Putamen (tissue), 1 donor: ENCODE measurements around the gene PTER.

ENCODE experiments used
- DNase-seq: peaks from one replicate; pipeline ENCODE4 v3.0.0-alpha.2; 2016; ENCODE audit warnings: low spot score

PTER gene, protein sequence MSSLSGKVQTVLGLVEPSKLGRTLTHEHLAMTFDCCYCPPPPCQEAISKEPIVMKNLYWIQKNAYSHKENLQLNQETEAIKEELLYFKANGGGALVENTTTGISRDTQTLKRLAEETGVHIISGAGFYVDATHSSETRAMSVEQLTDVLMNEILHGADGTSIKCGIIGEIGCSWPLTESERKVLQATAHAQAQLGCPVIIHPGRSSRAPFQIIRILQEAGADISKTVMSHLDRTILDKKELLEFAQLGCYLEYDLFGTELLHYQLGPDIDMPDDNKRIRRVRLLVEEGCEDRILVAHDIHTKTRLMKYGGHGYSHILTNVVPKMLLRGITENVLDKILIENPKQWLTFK

DNA sequence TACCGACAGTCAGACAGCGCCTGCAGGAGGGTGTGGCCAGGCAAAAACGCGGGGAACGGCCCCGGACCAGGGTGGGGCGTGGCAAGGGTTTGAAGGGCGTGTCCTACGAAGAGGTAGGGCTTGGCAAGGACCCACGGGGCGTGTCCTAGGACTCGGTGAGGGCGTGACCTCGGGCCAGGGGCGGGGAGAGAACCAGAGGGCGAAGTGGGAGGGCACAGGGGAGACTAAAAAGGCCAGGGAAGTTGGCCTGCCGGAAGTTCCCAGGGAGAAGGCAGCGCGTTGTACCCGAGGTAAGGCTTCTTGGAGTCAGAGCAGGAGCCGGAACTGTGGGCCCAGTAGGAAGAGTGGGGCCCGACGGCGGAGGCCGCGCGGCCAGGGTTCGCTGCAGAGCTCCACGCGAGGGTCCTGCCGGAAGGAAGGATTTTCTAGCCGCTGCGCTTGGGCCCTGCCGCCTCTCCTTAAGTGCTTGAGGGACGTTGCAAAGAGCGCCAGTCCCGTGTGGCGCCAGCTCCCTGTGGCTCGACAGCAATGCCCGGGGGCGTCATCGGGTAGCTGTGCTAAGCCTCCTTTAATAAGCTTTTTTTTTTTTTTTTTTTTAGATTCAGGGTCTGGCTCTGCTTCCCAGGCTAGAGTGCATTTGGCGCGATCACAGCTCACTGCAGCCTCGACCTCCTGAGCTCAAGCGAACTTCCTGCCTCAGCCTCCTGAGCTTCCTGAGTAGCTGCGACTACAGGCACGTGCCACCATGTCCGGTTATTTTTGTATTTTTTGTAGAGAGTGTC, at the start of gene PTER:
Gene PTER, plus strand, starts transcription at position 253 of the 782 bp plus-strand sequence. CDS start 47,375 bp downstream, outside the sequence.
- DNase-seq: peak; percentile 42

DNA sequence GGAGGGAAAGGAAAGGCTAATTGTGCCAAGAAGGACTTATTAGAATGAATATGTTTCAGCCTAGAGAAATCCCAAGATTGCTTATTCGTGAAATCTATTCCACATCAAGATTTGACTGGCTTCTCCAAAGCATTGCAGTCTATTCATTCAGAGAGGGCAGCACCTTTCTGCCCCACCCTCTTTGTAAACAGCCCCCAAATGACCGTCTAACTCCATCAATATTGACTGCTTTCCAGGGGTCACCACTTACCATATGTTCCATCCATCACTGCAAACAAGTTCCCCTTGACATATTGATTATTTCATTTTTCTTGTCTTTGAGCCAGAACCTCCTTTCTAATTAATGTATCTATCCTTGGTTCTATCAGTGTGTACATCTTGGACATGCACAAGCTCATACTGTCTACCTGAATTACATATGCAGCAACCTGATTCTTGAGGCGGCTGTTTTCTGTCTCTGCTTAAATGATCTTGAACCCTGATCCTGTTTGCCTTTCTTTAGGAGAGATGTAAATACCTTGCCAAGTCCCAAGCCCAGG, 44.2 kb upstream of the PTER start:
- no peak for DNase-seq

DNA sequence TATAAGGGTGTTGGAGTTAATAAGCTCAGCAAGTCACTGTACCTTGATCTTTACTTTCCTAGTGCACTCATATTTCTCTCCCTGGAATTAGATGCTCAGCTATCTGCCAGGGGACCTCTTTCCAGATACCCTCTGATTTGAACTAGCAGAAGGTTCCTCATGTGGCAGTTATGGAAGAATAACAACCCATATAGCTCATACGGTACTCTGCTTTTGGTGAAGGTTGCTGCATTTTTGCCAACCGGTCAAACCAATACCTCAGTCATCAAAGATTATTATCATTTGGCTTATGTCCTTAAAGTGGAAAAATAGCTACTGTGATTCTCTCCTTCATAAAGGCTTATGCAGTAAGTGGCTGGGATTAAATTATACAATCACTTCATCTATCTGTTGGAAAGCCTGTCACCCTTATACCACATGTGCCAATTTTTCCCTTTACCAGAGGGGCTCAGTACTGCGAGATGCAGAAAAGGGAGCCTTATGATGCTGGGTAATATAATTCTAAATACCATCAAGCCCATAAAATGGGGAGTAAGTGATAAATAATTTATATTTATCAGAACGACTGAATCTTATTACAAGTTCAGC, 43.4 kb upstream of the PTER start:
- DNase-seq: no peak

DNA sequence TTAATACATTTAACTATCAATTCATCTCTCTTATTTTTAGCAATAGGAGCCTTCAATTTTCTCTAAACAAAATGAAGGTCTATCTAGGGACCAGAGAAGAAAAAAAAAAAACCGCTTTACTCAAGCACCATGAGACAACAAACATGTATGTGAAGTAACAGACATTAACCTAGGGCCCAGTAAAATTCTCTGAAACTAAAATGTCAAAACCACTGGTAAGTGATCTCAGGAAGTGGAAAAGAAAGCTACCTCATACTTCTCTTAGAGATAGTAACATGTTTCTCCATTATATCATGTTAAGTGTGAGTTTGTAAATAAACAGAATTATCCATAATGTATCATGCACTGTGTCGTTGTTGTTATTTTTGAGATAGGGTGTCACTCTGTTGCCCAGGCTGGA, 35.4 kb upstream of the PTER start:
- no peak for DNase-seq

DNA sequence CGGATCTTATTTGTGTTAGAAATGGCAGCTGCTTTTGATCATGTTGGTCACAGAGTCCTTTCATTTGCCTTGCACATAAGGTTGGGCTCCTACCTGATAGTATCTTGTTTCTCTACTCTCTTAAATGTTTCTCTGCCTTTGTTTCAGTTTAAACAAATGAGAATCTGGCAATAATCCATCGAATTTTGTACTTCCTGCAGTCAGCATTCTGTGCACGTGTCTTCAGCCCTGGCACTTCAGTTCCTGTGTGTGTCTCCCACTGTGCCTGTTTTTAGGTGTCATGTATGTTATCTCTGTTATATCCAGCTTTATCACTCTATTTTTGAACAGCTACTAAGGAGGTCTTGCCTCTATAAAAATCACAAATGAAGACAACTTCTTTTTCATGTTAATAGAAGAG, 28.4 kb upstream of the PTER start:
- DNase-seq: no peak

DNA sequence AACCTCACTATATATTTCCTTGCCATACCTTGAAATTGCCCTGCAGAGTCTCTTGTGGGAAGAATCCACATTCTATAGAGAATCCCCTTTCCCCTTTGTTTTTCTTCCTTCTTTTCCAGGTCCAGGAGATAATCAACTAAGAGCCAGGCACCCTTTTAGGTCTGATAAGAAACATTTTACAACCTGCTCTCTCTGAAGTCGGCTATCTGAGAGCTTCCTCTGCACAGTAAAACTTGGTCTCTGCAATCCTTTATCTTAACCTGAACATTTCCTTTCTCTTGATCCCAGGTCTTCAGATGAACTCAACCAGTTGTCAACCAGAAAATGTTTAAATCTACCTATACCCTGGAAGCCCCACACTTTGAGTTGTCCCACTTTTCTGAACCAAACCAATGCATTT, 19.5 kb upstream of the PTER start:
- DNase-seq: no peak

DNA sequence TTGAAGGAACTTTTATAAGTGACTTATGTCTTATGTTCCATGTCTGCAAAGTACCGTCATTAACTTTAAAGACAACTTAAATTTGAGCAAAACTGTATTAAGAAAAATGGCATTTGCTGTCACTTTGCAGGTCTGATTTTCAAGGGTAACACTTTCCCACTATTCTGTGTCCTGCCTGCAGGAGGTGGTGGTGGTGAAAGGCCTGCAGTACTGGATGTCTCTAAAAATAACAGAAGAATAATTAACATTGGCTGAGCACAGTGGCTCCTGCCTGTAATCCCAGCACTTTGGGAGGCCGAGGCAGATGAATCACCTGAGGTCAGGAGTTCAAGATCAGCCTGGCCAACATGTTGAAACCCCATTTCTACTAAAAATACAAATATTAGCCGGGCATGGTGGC, 13.2 kb upstream of the PTER start:
- no peak for DNase-seq

DNA sequence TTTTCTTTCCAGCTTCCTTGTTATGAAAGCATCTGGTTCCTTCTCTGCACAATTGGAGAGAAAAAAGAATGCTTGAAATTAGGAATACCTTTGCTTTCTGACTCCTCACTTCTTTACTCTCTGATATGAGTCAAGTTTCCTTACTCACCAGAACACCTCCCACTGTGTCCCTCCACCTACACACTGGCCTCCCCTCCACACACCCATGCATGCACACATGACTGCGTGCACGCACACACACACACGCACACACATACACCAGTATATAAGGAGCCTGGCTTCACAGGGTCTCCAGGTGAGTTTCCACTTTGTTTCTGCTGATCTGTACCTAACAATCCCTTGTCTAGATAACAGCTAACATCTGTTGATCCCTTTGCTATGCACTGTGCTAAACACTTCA, 11.4 kb upstream of the PTER start:
- no peak for DNase-seq

DNA sequence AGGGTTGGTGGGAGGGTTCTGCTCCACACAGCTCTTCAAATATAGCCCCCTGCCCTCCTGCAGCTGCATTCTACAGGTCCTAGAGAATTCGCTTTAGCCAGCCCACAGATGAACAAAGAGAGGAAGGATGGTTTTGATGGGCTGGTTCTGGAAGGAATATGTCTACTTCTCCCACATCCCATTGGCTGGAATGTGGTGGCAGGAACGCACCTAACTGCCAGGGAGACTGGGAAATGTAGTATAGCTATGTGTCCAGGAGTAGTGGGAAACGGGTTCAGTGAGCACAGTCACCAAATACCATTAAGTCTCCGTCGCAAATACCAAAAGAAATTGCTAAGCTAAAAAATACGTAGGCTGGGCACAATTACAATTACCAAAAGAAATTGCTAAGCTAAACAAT, 7.3 kb upstream of the PTER start:
- DNase-seq: no peak

DNA sequence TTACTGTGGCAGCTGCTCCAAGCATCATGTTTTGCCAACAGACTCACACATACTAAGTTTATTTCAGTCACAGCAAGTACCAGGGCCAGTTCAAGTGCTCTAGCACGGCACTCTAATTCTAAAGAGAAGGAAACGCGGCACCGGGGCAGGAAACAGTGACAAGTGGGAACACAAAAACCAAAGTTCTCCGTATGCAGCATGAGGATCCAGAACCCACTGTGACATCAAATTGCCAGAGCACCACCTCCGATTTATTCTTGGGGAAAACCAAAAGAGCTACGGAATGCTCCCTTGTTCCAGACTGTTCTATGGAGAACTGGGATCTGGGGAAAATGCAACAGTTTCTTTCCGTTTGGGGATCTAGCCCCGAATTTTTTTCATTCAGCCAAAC, 448 bp upstream of the PTER start:
- DNase-seq: no peak

DNA sequence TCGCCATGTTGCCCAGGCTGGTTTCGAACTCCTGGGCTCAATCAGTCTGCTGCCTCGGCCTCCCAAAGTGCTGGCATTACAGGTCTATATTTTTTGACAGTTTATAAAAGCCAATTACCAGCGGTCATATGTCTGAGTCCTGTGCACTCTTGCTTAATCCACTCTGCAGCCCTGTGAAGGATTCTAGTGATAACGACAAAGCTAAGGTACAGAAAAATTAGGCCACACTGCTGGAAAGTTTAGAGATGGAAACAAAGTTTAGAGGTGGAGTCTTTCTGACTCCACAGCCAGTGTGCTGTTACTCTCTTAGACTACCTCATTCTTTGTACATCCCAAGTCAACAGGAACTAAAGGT, 707 bp downstream of the PTER start:
- no peak for DNase-seq

DNA sequence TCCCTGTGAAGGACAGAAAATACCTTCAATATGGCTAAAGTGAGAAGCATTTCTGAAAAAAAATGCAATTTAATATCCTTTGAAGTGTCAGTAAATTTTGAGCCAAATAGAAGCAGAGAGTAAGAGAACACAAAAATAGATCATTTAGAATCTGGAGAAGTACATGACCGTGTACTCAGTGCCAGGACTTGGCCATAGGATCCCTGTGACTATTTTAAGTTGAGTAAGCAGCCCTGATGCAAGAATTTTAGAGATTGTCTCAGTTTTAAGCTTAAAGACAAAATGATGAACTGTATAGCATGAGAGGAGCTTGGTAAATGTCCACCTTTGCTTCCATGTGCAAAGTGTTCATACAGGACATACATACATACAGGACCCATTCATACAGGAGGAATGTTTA, 2.5 kb downstream of the PTER start:
- DNase-seq: no peak

DNA sequence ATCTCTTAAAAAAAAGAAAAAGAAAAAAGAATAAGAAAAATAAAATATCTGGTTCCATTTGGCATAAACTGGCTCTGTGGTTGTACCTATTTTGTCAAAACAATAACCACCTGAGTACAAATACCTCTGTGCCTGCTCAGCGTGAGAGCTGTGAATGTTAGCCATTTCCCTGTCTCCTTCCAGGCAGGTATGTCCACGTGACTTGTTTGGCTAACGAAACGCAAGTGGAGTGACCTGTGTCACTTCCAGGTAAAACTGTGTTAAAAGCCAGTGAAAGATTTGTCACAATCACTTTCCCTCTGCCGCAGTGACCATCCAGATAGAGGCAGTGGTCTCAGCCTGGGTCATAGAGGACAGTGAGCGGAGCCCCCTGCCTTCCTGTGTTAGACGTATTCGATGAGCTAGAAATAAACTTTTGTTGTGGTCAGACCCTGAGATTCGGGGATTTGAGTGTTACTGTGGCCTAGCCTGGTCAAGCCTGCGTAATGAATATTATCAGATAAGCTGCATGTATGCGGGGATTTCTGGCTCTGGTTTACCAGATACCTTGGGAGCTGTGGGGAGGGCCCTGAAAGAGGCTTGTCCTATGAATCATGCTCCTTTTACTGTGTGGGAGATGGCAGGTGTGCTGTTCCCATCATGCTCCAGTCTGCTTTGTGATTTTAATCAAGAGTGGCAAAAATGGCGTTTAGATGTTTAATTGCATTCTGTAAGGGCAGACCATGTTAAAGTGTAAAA, 3.8 kb downstream of the PTER start:
- DNase-seq: no peak

DNA sequence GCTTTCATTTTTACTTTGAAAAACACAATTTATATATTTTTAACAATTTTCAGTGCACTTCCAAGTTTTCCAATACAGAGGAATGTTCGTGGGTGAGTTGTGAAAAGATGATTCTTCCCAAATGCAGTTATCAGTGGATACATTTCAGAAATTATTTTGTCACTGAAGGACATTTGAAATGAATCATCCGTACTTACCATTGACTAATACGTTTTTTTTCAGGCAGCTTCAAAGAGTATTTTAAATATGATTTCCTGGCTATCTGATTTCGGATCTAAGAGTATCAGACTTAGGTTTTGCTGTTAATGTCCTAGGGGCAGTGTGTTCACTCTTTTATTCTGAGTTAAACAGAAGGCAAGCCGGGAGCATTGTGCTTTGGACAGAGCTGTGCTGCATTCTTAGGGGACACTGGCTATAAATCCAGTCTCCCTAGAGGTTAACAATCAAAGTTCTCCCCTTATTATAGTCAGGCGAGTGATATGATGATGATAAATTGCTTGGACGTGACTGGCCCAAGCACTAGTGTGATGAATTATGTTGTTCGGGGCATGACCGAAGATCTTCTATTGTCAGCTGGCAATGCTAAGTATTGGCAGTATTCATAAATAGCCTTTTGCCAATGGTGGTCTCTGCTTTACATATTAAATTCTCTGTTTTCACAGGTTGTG, 4.5 kb downstream of the PTER start:
- no peak for DNase-seq

DNA sequence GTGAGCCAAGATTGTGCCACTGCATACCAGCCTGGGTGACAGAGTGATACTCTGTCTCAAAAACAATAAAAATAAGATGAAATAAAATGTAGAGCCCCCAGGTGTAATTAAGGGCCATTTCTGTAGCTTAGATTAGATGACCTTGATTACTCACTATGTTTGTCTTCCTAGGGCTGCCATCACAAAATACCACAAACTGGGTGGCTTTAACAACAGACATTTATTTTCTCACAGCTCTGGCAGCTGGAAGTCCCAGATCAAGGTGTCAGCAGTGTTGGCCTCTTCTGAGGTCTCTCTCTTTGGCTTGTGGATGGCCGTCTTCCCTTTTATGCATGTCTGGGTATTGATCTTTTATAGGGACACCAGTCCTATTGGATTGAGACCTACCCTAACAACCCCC, 6.1 kb downstream of the PTER start:
- no peak for DNase-seq

DNA sequence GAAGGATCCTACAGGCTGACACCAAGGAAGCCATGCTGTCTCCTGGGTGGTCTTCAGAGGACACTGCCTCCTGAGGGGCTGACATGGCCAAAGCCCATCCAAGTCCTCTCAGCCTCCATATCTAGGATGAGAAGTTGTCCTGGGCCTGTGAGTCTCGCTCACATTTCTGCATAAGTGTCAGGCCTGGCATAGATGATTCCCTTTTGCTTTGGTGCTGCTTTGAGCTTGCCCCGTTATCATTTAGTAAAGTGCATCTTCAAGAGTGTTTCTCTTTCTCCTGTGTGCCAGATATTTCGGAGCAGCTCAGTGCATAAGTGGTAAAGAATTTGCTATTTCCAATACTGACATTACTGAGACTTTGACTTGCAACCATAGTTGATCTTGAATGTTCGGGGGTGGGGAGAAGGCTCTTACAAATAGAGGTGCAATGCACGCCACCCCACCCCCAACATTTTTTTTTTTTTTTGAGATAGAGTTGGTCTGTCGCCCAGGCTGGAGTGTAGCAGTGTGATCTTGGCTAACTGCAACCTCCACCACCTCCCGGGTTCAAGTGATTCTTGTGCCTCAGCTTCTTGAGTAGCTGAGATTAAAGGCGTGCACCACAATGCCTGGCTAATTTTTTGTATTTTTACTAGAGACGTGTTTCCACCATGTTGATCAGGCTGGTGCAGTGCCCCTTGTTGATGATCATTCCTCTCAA, 9.1 kb downstream of the PTER start:
- no peak for DNase-seq

DNA sequence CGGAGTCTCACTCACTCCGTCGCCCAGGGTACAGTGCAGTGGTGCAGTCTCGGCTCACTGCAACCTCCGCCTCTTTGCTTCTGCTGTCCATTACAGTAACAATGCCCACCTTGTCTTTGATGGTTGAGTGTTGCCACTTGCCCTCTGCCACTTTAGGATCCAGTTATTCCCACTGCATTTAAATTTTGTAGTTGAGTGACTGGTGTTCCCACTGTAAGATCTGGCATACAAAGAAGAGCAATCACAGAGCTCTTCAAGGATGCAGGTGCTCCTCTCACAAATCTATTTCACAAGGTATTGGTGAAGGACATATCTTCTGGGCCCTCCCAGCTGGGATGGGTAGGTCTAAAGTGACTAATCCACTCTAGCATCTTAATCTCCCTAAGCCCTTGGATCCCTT, 12.6 kb downstream of the PTER start:
- DNase-seq: no peak

DNA sequence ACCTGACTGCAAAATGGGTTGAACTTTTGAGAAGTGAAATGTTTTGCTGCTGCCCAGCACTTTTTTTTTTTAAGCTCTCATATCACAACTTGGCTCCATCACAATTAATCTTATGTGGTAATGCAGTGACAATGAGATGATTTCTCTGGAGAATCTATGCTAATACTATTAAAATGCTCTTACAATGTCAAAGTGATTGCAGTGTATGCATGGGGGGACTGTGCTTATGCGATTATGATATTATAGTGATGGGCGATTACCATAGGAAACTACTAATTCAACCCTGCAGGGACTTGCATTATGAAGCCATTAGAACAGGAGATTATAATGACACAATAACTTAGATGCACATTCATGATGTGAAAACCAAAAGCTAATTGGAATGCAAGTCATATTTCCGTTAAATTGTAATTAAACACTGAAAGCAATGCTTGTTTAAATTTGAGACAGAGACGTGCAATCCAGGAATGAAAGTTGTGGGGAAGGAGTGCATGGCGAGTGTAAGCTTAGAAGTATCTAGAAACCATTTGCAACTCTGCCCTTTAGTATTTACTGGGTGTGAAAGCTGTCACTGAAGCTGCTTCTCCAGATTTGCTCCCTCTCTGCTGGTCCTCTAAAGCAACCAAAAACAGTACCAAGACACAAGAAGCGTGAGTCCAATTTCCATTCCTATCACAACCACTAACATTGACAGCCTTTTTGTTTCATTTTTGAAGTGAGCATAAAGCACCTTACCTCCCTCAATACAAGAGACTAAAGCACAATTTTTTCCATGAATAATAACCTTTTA, 21.6 kb downstream of the PTER start:
- DNase-seq: no peak

DNA sequence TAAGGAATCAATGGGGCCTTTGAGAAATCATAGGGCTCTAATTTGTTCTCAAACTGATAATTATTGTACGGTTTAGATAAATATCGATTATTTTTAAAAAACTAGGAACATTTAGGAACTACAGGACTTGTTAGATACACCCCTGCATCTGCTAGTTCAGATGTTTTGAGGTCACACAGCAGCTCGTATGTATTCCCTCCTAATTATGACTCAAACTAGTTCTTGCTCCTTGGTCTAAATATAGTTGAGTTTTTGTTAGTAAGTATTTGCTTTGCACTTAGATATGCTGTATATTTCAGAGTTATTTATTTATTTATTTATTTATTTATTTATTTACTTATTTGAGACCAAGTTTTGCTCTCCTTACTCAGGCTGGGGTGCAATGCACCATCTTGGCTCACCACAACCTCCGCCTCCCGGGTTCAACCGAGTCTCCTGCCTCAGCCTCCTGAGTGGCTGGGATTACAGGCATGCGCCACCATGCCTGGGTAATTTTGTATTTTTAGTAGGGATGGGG, 22.7 kb downstream of the PTER start:
- DNase-seq: no peak

DNA sequence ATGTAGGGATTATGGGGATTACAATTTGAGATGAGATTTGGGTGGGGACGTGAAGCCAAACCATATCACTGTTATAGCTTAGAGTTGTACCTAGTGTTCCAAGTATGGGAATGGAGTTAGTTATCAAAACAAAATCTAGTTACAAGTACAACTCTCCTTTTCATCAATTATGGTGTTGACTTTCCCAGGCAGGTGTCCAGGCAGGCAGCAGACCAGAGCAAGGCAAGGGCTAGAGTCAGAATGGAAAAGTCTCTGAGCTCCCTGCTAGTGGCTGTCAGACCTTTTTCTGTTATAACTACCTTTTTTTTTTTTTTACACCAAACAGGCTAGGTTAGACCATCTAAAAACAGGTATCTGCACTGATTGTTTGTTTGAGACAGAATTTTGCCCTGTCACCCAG, 29.2 kb downstream of the PTER start:
- no peak for DNase-seq
